ENCODE results near the gene PARD3. TPM values are rescaled to one million over a fixed set of nuclear protein-coding genes. Genes with fewer than 3 reads are reported as not detected.

PARD3 gene
- total RNA-seq, 3 donors from 2014 or later, result 48.2 to 93.7 (median 60.6) TPM

DNA sequence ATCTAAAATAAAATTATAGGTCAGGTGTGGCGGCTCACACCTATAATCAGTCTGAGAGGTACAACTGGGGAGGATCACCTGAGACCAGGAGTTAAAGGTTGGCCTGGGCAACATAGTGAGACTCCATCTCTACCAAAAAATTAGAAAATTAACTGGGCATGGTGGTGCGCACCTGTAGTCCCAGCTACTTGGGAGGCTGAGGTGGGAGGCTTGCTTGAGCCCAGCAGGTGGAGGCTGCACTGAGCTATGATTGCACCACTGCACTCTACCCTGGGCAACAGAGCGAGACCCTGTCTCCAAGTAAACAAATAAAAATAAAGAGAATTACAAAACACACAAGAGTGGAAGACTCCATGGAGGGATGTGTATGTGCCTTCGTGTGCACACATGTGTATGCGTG is 171.5 kb downstream of the PARD3 start:
- intact Hi-C loops (cut with DNase I; ENCODE audit: low total_unique reads), result no loop called here
- H3K27me3 ChIP-seq, result no peaks in the 10 kb centered on the region
- H3K27ac ChIP-seq, result no peak overlapping the region
- H3K36me3 ChIP-seq, result no peaks in the 10 kb centered on the region
- H3K9me3 ChIP-seq, result no peaks in the 10 kb centered on the region
- H3K4me1 ChIP-seq, result no peaks in the 10 kb centered on the region
- H3K4me3 ChIP-seq, result no peak overlapping the region
- TF ChIP-seq, protein P1, sequence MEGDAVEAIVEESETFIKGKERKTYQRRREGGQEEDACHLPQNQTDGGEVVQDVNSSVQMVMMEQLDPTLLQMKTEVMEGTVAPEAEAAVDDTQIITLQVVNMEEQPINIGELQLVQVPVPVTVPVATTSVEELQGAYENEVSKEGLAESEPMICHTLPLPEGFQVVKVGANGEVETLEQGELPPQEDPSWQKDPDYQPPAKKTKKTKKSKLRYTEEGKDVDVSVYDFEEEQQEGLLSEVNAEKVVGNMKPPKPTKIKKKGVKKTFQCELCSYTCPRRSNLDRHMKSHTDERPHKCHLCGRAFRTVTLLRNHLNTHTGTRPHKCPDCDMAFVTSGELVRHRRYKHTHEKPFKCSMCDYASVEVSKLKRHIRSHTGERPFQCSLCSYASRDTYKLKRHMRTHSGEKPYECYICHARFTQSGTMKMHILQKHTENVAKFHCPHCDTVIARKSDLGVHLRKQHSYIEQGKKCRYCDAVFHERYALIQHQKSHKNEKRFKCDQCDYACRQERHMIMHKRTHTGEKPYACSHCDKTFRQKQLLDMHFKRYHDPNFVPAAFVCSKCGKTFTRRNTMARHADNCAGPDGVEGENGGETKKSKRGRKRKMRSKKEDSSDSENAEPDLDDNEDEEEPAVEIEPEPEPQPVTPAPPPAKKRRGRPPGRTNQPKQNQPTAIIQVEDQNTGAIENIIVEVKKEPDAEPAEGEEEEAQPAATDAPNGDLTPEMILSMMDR (IDR thresholded peaks at IDR 0.05), result no peak
- TF ChIP-seq POLR2AphosphoS5 (IDR thresholded peaks at IDR 0.05), result no peak
- TF ChIP-seq POLR2A (IDR thresholded peaks at IDR 0.05), result no peak
- DNase-seq (ENCODE audit: low spot score in 2 of 2), result no peak

DNA sequence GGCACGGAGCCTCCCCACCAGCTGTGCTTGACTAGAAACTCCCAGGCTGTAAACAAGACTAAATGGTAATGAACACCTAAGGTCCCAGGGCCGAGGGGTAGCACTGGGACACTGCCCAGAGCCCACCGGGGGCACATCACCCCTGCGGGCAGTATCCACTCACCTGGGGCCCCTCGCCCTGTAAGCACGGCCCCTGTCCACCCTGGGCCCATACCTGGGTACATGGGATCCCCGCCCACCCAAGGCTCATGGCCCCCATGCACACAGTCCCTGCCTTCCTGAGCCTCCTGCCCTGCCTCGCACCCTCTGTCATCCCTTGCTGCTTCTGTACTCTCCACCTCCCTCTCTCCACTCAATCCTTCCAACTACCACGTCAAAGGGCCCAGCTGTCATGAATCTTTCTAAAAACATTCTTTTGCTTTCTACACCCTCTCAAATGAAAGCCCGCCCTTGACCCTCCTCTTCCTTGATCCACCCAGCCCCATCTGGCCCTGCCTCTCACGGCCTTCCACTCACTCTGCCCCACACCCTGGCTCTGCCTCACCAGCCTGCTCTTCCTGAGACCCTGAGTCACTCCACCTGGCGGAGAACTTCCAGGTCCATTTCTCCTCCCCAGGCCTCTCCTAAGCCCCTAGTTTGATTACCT is 173.1 kb downstream of the PARD3 start:
- H3K27ac ChIP-seq, result no peak overlapping the region
- H3K36me3 ChIP-seq, result no peaks in the 10 kb centered on the region
- no peaks in the 10 kb centered on the region for H3K9me3 ChIP-seq
- H3K27me3 ChIP-seq, result no peaks in the 10 kb centered on the region
- H3K4me1 ChIP-seq, result no peaks in the 10 kb centered on the region
- H3K4me3 ChIP-seq, result no peak overlapping the region
- intact Hi-C loops (cut with DNase I; ENCODE audit: low total_unique reads), result no loop called here
- DNase-seq (ENCODE audit: low spot score in 2 of 2), result no peak
- no peak for TF ChIP-seq POLR2A (IDR thresholded peaks at IDR 0.05)
- TF ChIP-seq POLR2AphosphoS5 (IDR thresholded peaks at IDR 0.05), result no peak
- TF ChIP-seq, protein P1 (IDR thresholded peaks at IDR 0.05), result no peak

DNA sequence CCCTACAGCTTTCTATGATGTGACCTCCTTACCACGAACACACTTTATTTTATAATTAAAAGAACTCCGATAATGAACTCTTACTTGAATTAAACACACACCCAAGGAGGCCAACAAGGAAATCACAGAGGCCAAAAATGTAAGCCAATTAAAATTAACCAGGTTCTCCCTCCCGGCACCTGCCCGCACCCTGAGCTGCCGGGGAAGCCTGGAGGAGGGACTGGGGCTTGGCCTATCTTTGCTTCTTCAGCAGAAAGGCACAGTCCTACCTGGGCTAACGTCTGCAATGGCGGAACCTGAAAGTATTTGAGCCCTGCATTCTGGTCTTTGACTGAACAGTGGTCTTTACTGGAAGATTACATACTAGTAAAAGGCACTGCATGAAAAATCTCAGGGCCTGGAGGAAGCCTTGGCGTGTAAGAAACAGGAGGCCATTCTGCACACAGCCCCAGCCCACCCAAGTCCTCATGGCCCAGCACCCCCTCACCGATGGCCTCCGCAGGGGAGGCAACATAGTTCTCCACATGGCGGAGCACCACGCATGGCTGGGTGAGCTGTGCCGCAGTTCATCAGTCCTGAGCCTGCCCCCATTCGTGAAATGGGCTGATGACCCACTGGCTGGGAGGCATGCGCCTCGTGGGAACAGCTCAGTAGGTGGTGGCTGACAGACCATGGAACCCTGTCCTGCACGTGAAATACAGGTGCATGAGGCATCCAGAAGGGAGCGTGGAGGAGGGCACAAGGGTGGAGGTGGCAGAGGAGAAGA is 173.8 kb downstream of the PARD3 start:
- intact Hi-C loops (cut with DNase I; ENCODE audit: low total_unique reads), result no loop called here
- Histone ChIP-seq H3K27me3 (no peaks in the 10 kb centered on the region), H3K4me1 (no peaks in the 10 kb centered on the region)

DNA sequence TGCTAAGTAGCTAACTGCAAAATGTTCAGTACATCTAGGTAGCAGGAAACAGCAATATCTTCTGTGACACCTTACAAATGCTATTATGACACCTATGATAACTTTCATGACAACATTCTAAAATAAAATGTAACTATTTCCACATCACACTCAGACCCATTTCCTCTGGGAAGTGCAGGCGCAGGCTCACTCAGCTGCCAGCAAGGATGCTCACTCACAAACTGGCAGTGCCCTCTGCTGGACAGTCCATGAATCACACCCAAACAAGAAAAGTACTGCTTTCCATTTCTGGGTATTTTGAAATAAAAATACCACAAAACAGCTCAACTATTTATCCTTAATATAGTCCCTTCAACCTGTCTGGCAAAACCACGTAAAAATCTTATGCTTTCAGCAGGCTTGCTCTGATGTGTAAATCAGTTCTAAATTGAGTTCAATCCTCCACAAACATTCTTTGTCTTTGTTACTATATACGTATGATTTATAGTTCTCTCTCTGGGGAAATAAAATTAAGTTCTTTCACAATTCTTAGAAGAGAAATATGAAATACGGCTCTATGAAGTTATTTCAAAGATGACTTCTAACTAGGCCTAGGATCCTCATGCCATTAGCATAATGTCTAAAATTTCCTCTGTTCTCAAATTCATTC is 176.6 kb downstream of the PARD3 start:
- H3K4me1 ChIP-seq, result no peaks in the 10 kb centered on the region
- H3K9me3 ChIP-seq, result no peaks in the 10 kb centered on the region
- TF ChIP-seq, protein P1 (IDR thresholded peaks at IDR 0.05), result peak; percentile 91 to 97 (median 93)
- TF ChIP-seq POLR2AphosphoS5 (IDR thresholded peaks at IDR 0.05) (peak in 2 of 3 donors; percentile 68 to 70), POLR2A (IDR thresholded peaks at IDR 0.05) (no peak)
- no peaks in the 10 kb centered on the region for H3K36me3 ChIP-seq
- peak; percentile 70 to 83 for DNase-seq (ENCODE audit: low spot score in 2 of 2)
- intact Hi-C loops (cut with DNase I; ENCODE audit: low total_unique reads), result no loop called here
- H3K27ac ChIP-seq, result peak overlapping the region in 1 of 2 donors; percentile 10
- H3K4me3 ChIP-seq, result no peak overlapping the region
- no peaks in the 10 kb centered on the region for H3K27me3 ChIP-seq

More for the DNA sequence above, 173.8 kb downstream of the PARD3 start:
- no peak for TF ChIP-seq POLR2AphosphoS5 (IDR thresholded peaks at IDR 0.05)
- TF ChIP-seq, protein P1 (IDR thresholded peaks at IDR 0.05), result no peak
- no peak for TF ChIP-seq POLR2A (IDR thresholded peaks at IDR 0.05)
- no peak for DNase-seq (ENCODE audit: low spot score in 2 of 2)
- H3K36me3 ChIP-seq, result no peaks in the 10 kb centered on the region
- H3K27ac ChIP-seq, result no peak overlapping the region
- H3K4me3 ChIP-seq, result no peak overlapping the region
- H3K9me3 ChIP-seq, result no peaks in the 10 kb centered on the region
